HCT116 (cell line): ENCODE results near the gene SMC1B. TPM values are rescaled to one million over a fixed set of nuclear protein-coding genes. Genes with fewer than 3 reads are reported as not detected.

Source experiments
- ATAC-seq: fragments of 200-7000 bp; cut with Tn5 transposase; 2 replicates; pipeline ENCODE4 v1.9.1; 2020; ENCODE audit warnings: mild to moderate bottlenecking, moderate library complexity
- BruUV-seq: library from RNA; stranded (reverse); fragments of 400-500 nt; replicated peaks from 2 replicates; lab custom pipeline; 2021; lab: Mats Ljungman, UMichigan
- CTCF ChIA-PET: fragments of 300-600 bp; sonication (Branson Sonifier 250); formaldehyde crosslinking; loops from one replicate; lab custom pipeline; 2021; ENCODE audit warnings: antibody characterized with exemption; lab: Charles Lee
- POLR2A ChIA-PET: fragments of 300-600, 350-600 bp; sonication (Branson Sonifier 250); formaldehyde crosslinking; loops from one replicate; lab custom pipeline; 2021; ENCODE audit warnings: antibody characterized with exemption; lab: Charles Lee
- RAD21 ChIA-PET, 2 experiments: fragments of 300-600 bp; sonication (Branson Sonifier 250); formaldehyde crosslinking; loops; one replicate each; lab custom pipeline; 2023; ENCODE audit warnings: low total read pairs in 2 of 2; ENCODE audit not compliant: uncharacterized antibody in 2 of 2, unreplicated experiment in 2 of 2, low non-redundant PET in 1 of 2; lab: Charles Lee
- DNase-seq: peaks from one replicate; pipeline ENCODE4 v3.0.0-alpha.2; 2010; ENCODE audit warnings: low read depth, low spot score
- H2AFZ ChIP-seq: fragments of 200-600 bp; shearing (Covaris generic), sonication (generic); 2 replicates; pipeline ENCODE4 v1.6.1; 2017; ENCODE audit warnings: low read depth, mixed run types, mixed read lengths, antibody characterized with exemption, low read length; ENCODE audit not compliant: poor library complexity, severe bottlenecking
- H3K27ac ChIP-seq: 2 replicates; pipeline ENCODE4 v1.5.1; 2012; ENCODE audit warnings: low read depth, low read length
- H3K27me3 ChIP-seq: fragments of 200-600 bp; sonication (generic); 2 replicates; pipeline ENCODE4 v1.6.1; 2016; ENCODE audit warnings: mixed run types, low read length, mixed read lengths; ENCODE audit not compliant: insufficient read depth
- H3K36me3 ChIP-seq, 2 experiments: fragments of 200-500 bp in 1 of 2; fragments of 200-600 bp in 1 of 2; sonication (Bioruptor generic) in 1 of 2; sonication (generic) in 1 of 2; 2 replicates each; pipeline versions ENCODE4 v1.5.1 to v1.6.1; 2014 to 2016; ENCODE audit warnings: low read length in 2 of 2, inconsistent platforms in 1 of 2, mixed read lengths in 1 of 2, mixed run types in 1 of 2; ENCODE audit not compliant: insufficient read depth in 2 of 2, control insufficient read depth in 1 of 2
- H3K4me1 ChIP-seq, 2 experiments: fragments of 200-600 bp in 1 of 2; sonication (generic) in 1 of 2; 2 replicates each; pipeline versions ENCODE4 v1.5.1 to v1.6.1; 2012 to 2017; ENCODE audit warnings: low read length in 2 of 2, inconsistent platforms in 1 of 2, mild to moderate bottlenecking in 1 of 2, mixed read lengths in 1 of 2, mixed run types in 1 of 2, moderate library complexity in 1 of 2; ENCODE audit not compliant: insufficient read depth in 2 of 2, control insufficient read depth in 1 of 2
- H3K4me2 ChIP-seq: fragments of 200-600 bp; sonication (generic); 2 replicates; pipeline ENCODE4 v1.6.1; 2017; ENCODE audit warnings: mixed run types, low read length, mixed read lengths
- H3K4me3 ChIP-seq, 2 experiments: fragments of 200-600 bp in 1 of 2; sonication (generic) in 1 of 2; replicated peaks in 1 of 2; 2 replicates each; pipeline ENCODE4 v1.5.1; 2011 to 2016; ENCODE audit warnings: low read length in 2 of 2, control low read depth in 1 of 2, low read depth in 1 of 2, mild to moderate bottlenecking in 1 of 2, mixed read lengths in 1 of 2, mixed run types in 1 of 2
- H3K79me2 ChIP-seq: fragments of 200-600 bp; sonication (generic); 2 replicates; pipeline ENCODE4 v1.6.1; 2017; ENCODE audit warnings: mild to moderate bottlenecking, mixed run types, low read length, moderate library complexity, mixed read lengths; ENCODE audit not compliant: insufficient read depth
- H3K9ac ChIP-seq: fragments of 200-600 bp; sonication (generic); 2 replicates; pipeline ENCODE4 v1.6.1; 2016; ENCODE audit warnings: low read length, mixed read lengths
- H3K9me2 ChIP-seq: fragments of 200-600 bp; sonication (generic), shearing (Covaris generic); 2 replicates; pipeline ENCODE4 v1.6.1; 2017; ENCODE audit warnings: mixed run types, mild to moderate bottlenecking, moderate library complexity; ENCODE audit not compliant: insufficient read depth
- H3K9me3 ChIP-seq, 2 experiments: fragments of 200-500 bp in 1 of 2; fragments of 200-600 bp in 1 of 2; sonication (Bioruptor generic) in 1 of 2; sonication (generic) in 1 of 2; 2 replicates each; pipeline ENCODE4 v1.6.1; 2014 to 2017; ENCODE audit warnings: low read length in 2 of 2, mixed read lengths in 2 of 2, inconsistent platforms in 1 of 2, low read depth in 1 of 2, mild to moderate bottlenecking in 1 of 2, mixed run types in 1 of 2, moderate library complexity in 1 of 2; ENCODE audit not compliant: control insufficient read depth in 1 of 2, insufficient read depth in 1 of 2
- H4K20me1 ChIP-seq: fragments of 200-600 bp; sonication (generic), shearing (Covaris generic); 2 replicates; pipeline ENCODE4 v1.6.1; 2017; ENCODE audit warnings: mixed run types, mild to moderate bottlenecking, moderate library complexity; ENCODE audit not compliant: insufficient read depth
- ATF3 ChIP-seq: IDR thresholded peaks from 2 replicates; pipeline ENCODE4 v1.6.1; 2012
- CEBPB ChIP-seq: IDR thresholded peaks from 2 replicates; pipeline ENCODE4 v1.6.1; 2012; ENCODE audit warnings: low read depth
- EGR1 ChIP-seq: IDR thresholded peaks from 2 replicates; pipeline ENCODE4 v1.6.1; 2012; ENCODE audit warnings: low read depth
- ELF1 ChIP-seq: IDR thresholded peaks from 2 replicates; pipeline ENCODE4 v1.6.1; 2012; ENCODE audit warnings: low read depth, borderline replicate concordance
- EZH2phosphoT487 ChIP-seq: fragments of 200-600 bp; IDR thresholded peaks from 2 replicates; pipeline ENCODE4 v1.6.1; 2018; ENCODE audit warnings: antibody characterized with exemption, borderline replicate concordance
- JUND ChIP-seq: IDR thresholded peaks from 2 replicates; pipeline ENCODE4 v1.6.1; 2012
- POLR2A ChIP-seq: IDR thresholded peaks from 2 replicates; pipeline ENCODE4 v1.7.0; 2011; ENCODE audit warnings: borderline replicate concordance; ENCODE audit not compliant: insufficient read depth, insufficient read length; ENCODE audit errors: extremely low read depth
- POLR2AphosphoS5 ChIP-seq: IDR thresholded peaks from 2 replicates; pipeline ENCODE4 v1.6.1; 2011; ENCODE audit warnings: mild to moderate bottlenecking, low read depth, low read length, moderate library complexity
- REST ChIP-seq: IDR thresholded peaks from 2 replicates; pipeline ENCODE4 v1.6.1; 2012; ENCODE audit warnings: low read depth
- SP1 ChIP-seq: IDR thresholded peaks from 2 replicates; pipeline ENCODE4 v1.6.1; 2012; ENCODE audit warnings: low read depth
- TCF7L2 ChIP-seq: IDR thresholded peaks from 2 replicates; pipeline ENCODE4 v1.7.0; 2011; ENCODE audit warnings: borderline replicate concordance, inconsistent platforms; ENCODE audit not compliant: insufficient read depth, insufficient read length; ENCODE audit errors: extremely low read depth
- ZBTB33 ChIP-seq: IDR thresholded peaks from 2 replicates; pipeline ENCODE4 v1.6.1; 2011; ENCODE audit warnings: mild to moderate bottlenecking, low read length, moderate library complexity; ENCODE audit not compliant: insufficient replicate concordance; ENCODE audit errors: extremely low read depth
- ZFX ChIP-seq: fragments of 450-650 bp; IDR thresholded peaks from 2 replicates; pipeline ENCODE4 v1.6.1; 2017
- intact Hi-C: fragments of 100-400 bp; cut with micrococcal nuclease; formaldehyde crosslinking; loops from 2 replicates; pipeline ENCODE4 v1.10.0; 2022
- total RNA-seq: library from RNA; stranded (reverse); gene quantifications from one replicate; pipeline ENCODE4 v1.2.1, GENCODE V29; 2021; ENCODE audit not compliant: unreplicated experiment

The SMC1B gene
- total RNA-seq, 1 experiment from 2014 or later, result not detected

- Histone ChIP-seq H3K79me2 (peaks cover 92% of the 10 kb centered on the region), H3K4me3 (no peak overlapping the region), H3K4me2 (no peak overlapping the region), H3K27me3 (no peaks in the 10 kb centered on the region), H4K20me1 (no peaks in the 10 kb centered on the region; the same call in 1 of the 2 replicates), H3K27ac (no peak overlapping the region), H3K36me3 (peaks cover 14 to 17% of the 10 kb centered on the region in 2 experiments; a peak in 3 of 4 replicates), H3K9me3 (no peaks in the 10 kb centered on the region), H3K4me1 (peaks cover 4% of the 10 kb centered on the region in 2 experiments; a peak in 2 of 4 replicates), H2AFZ (no peak overlapping the region), H3K9me2 (no peaks in the 10 kb centered on the region), H3K9ac (no peak overlapping the region)
- DNase-seq (no peak), ATAC-seq (no peak)
- intact Hi-C loops, result no loop called here
- POLR2A ChIA-PET, result no interaction called here
- no TSS peak for BruUV-seq
- CTCF ChIA-PET, result no interaction called here
- TF ChIP-seq SP1 (no peak), EGR1 (no peak), ELF1 (no peak), POLR2A (no peak), CEBPB (no peak), EZH2phosphoT487 (no peak), REST (no peak), POLR2AphosphoS5 (no peak), ZBTB33 (no peak), TCF7L2 (no peak), JUND (no peak), ATF3 (no peak), ZFX (no peak)
- RAD21 ChIA-PET, result no interaction called here
Observed at GRCh38 chr22:45318558-45319323, 94.7 kb downstream of the SMC1B start.
